NCI-H2227 (cell line): Measurements from ENCODE around the gene MXD4.

Experiments used
- DNase-seq: peaks from one replicate; lab custom pipeline; 2025; ENCODE audit not compliant: unreplicated experiment; lab: John Stamatoyannopoulos, UW

MXD4 gene

GRCh38 chr4:2292646-2293108 lies 30.8 kb upstream of the MXD4 start:
- DNase-seq, result no peak

DNA sequence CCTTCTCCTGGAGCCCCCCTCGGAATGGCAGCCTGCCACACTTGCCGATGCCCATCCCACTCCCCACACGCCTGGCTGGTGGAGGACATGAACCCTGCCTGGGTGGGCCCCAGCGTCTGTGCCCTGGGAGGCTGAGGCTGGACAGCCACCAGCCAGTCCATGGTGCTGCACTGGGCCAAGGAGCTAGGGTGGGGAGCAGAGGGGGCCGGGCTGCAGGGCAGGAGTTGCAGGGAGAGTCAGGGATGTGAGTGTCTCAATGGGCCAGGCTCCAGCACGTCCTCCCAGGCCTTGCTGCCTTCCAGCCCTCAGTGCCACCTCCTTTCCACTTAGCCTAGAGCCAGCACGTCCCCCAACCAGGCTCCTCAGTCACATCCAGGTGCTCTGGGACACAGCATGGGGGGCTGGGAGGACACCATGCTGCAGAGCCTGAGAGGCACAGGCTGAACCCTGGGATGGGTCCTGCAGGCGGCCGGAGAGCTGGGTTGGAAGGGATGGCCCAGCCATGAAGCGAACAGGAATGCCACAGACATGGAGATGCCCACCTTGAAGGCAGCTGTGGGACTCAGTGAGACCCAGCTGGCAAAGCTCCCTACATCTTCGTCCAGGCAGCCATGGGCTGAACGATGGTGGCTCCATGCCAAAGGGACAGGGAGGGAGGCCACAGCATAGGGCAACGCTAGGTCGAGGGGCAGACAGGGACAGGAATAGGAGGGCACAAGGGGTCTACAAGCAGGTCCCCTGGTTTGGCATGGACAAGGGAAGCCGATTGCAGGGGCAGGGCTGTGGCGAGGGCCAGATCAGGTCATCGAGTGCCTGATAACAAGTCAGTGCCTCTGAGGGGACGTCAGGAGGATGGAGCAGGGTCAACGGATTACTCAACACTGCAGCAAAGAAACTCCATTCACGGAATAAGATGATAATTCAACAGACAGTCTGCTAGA lies 30.1 kb upstream of the MXD4 start:
- DNase-seq, result no peak

GRCh38 chr4:2290974-2291704 lies 29.2 kb upstream of the MXD4 start:
- DNase-seq, result no peak

GRCh38 chr4:2290488-2290887 lies 28.6 kb upstream of the MXD4 start:
- no peak for DNase-seq

DNA sequence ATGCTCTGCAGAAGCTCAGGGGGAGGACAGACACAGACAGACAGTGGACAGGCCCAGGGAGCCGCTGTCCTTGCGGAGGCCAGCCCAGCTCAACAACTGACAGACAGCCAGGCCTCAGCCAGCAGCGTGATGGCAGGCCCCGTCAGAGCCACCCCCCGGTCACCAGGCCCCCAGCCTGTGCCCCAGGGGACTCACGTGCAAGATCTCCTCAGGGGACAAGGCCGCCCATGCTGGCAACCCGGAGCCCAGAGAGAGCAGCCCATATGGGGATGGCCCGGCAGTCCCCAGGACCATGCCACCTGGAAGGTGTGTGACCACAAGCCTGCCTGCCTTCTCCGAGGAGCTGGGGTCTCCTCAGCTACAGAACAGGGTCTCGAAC lies 28.0 kb upstream of the MXD4 start:
- no peak for DNase-seq

- DNase-seq, result no peak
Observed at GRCh38 chr4:2289311-2289954, 27.5 kb upstream of the MXD4 start.

DNA sequence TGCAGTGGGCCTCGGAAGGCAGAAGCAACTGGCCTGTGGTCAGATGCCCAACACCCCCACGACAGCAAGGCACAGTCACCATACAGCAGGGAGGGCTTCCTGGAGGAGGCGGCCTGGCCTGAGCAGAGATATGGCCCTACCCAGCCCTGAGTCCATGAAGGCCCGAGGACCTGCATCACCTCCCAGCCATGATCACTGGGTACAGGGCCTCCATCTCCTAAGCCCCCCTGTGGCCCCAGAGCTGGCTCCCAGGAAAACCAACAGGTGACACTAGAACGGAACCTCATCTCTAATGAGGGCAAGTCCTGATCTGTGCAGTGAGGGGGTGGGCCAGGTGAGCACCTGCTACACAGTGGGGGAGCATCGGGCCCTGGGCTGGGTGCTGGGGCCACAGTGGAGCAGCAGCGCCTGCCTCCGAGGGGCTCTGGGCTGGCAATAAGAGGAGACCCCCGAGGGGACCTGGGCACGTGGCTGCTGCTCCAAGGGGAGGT lies 26.2 kb upstream of the MXD4 start:
- no peak for DNase-seq

DNA sequence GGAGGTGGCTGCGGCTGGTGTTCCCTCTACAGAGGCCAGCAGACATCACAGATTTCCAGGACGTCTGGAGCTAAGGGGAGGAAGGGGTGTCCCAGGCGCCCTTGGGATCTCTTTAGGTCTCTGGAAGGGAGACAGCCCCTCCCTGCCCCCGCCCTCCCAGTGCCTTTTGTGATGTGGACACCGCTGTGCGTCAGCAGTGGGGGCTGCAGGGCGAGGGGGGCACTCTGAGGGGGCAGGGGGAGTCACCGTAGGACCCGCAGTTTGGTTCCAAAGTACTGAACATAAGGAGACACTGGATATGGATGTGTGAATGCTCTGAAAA lies 25.6 kb upstream of the MXD4 start:
- DNase-seq, result no peak

DNA sequence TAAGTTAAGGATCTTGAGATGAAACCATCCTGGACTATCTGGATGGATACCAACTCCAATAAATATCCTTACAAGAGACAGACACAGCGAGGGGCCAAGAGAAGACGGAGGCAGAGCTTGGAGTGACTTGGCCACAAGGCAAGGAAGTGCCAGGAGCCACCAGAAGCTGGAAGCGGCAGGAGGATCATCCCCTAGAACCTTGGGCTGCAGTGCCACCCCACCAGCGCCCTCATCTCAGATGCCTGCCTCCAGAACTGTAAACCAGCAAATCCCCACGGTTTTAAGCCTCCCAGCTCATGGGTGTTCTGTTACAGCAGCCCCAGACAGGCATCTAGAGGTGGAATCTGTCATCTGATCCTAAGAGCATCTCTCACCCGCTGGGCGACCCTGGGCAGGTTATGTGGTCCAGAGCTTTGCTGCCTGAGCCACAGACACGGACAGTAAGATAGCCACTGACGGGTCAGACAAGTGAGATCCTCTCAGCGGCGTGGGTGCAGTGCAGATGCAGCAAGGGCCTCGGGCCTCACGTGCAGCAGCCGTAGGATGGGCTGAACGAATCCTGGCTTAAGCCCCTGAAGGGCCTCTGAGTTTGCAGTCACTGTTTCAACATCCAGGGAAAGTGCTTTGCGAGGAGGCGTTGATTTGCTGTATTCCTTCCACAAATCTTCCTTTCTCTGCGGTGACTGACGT lies 25.1 kb upstream of the MXD4 start:
- DNase-seq, result no peak

GRCh38 chr4:2285613-2286381 lies 23.9 kb upstream of the MXD4 start:
- no peak for DNase-seq

DNA sequence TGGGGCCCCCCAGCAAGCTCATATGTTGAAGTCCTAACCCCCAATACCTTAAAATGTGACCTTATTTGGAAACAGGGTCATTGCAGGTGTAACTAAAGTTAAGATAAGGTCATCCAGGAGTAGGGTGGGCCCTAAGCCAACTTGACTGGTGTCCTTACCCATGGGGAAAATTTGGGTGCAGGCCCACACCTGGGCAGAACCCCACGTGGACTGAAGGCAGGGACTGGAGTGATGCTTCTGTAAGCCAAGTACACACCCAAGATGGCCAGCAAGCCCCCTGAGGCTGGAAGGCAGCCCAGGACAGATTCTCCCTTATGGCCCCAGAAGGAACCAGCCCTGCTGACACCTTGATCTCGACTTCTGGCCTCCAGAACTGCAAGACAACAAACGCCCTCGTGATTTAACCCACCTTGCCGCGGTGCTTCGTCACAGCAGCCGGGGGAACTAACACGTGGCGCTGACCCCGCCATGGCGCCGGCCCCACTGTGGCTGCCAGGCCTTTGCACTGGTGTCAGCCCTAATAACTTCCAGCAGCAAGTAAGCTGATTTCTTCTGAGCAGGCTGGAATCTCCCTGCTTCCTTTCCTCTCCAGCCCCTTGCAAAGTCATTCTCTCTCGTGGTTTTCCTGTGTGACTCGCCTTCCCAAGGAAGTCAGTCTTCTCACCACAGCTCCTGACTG lies 23.2 kb upstream of the MXD4 start:
- no peak for DNase-seq

- DNase-seq, result no peak
Observed at GRCh38 chr4:2284161-2284933, 22.4 kb upstream of the MXD4 start.

GRCh38 chr4:2283199-2283711 lies 21.3 kb upstream of the MXD4 start:
- DNase-seq, result no peak

GRCh38 chr4:2281575-2282343 lies 19.9 kb upstream of the MXD4 start:
- no peak for DNase-seq

DNA sequence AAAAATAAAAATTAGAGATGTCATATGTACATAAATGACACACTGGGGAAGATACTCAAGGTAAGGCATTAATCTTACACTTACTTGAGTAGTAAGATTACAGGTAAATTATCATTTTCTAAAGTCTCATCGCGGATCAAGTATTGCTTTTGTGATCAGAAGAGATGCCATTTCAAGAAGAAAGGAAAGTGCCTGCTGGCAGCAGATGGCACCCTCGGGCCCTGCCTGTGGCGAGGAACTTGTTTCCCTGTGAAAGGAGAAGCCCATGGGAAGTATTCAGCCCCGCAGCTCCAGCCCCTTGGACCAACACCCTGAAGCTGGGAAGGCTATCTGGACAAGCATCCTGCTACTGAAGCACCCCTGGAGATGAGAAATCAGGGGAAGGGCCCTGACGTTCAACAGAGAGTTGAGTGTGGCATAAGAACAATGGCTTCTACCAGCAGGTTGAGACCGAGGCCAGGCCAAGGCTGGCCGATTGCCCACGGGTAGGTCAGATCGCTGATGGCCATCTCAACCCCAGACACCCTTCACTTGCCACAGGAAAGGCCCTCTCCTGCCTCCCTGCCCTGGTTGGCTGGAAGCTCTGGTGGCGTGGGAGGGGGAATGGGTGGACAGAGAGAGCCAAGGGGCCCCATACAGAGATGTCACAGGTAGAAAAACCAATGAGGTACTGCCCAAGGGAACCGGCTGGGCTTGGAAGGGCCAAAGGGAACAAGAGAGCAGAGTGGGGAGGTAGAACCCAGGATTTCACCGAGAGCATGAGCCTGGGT lies 18.8 kb upstream of the MXD4 start:
- DNase-seq, result no peak

GRCh38 chr4:2277956-2278355 lies 16.0 kb upstream of the MXD4 start:
- no peak for DNase-seq

GRCh38 chr4:2276581-2277325 lies 14.8 kb upstream of the MXD4 start:
- DNase-seq, result no peak
